Neural crest cell (in vitro differentiated cells): ENCODE data around the gene KMT2E. TPM values are rescaled to one million over a fixed set of nuclear protein-coding genes. Genes with fewer than 3 reads are reported as not detected.

ENCODE experiments used
- DNase-seq: peaks from one replicate; pipeline ENCODE4 v3.0.0; 2021; ENCODE audit warnings: low read depth, mixed read lengths, low spot score
- H3K27ac Mint-ChIP-seq: one replicate; pipeline ENCODE4 v1.8.0; 2021; ENCODE audit warnings: mild to moderate bottlenecking, mixed read lengths; ENCODE audit not compliant: unreplicated experiment
- H3K27me3 Mint-ChIP-seq: 2 replicates; pipeline ENCODE4 v1.8.0; 2021; ENCODE audit warnings: low read depth, mild to moderate bottlenecking, mixed read lengths
- H3K36me3 Mint-ChIP-seq: 2 replicates; pipeline ENCODE4 v1.8.0; 2021; ENCODE audit warnings: low read depth, mild to moderate bottlenecking, mixed read lengths
- H3K4me1 Mint-ChIP-seq: 2 replicates; pipeline ENCODE4 v1.8.0; 2021; ENCODE audit warnings: mixed read lengths
- H3K4me3 Mint-ChIP-seq: one replicate; pipeline ENCODE4 v1.8.0; 2021; ENCODE audit warnings: mild to moderate bottlenecking, mixed read lengths
- H3K9me3 Mint-ChIP-seq: 2 replicates; pipeline ENCODE4 v1.8.0; 2021; ENCODE audit warnings: mixed read lengths
- total RNA-seq: library from RNA; stranded (reverse); gene quantifications from 2 replicates; pipeline ENCODE4 v1.2.1, GENCODE V29; 2021
- TF ChIP-seq, protein P1 (sequence below): fragments of 200-600 bp; sonication (generic); conservative IDR thresholded peaks from 2 replicates; pipeline ENCODE4 v1.5.0; 2021; ENCODE audit warnings: antibody characterized with exemption, mild to moderate bottlenecking

The KMT2E gene
- total RNA-seq, 1 donor from 2014 or later: 75.5 TPM

- Mint-ChIP-seq H3K27ac (peak overlapping the region; percentile 100), H3K36me3 (peaks cover 12% of the 10 kb centered on the region), H3K4me1 (peaks cover 60% of the 10 kb centered on the region), H3K9me3 (no peaks in the 10 kb centered on the region), H3K4me3 (peak overlapping the region; percentile 100), H3K27me3 (peaks cover 13% of the 10 kb centered on the region)
- TF ChIP-seq, protein P1, sequence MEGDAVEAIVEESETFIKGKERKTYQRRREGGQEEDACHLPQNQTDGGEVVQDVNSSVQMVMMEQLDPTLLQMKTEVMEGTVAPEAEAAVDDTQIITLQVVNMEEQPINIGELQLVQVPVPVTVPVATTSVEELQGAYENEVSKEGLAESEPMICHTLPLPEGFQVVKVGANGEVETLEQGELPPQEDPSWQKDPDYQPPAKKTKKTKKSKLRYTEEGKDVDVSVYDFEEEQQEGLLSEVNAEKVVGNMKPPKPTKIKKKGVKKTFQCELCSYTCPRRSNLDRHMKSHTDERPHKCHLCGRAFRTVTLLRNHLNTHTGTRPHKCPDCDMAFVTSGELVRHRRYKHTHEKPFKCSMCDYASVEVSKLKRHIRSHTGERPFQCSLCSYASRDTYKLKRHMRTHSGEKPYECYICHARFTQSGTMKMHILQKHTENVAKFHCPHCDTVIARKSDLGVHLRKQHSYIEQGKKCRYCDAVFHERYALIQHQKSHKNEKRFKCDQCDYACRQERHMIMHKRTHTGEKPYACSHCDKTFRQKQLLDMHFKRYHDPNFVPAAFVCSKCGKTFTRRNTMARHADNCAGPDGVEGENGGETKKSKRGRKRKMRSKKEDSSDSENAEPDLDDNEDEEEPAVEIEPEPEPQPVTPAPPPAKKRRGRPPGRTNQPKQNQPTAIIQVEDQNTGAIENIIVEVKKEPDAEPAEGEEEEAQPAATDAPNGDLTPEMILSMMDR: no peak
- DNase-seq: no peak
Measured at GRCh38 chr7:105011831-105012502, 2.0 kb upstream of the KMT2E start.

DNA sequence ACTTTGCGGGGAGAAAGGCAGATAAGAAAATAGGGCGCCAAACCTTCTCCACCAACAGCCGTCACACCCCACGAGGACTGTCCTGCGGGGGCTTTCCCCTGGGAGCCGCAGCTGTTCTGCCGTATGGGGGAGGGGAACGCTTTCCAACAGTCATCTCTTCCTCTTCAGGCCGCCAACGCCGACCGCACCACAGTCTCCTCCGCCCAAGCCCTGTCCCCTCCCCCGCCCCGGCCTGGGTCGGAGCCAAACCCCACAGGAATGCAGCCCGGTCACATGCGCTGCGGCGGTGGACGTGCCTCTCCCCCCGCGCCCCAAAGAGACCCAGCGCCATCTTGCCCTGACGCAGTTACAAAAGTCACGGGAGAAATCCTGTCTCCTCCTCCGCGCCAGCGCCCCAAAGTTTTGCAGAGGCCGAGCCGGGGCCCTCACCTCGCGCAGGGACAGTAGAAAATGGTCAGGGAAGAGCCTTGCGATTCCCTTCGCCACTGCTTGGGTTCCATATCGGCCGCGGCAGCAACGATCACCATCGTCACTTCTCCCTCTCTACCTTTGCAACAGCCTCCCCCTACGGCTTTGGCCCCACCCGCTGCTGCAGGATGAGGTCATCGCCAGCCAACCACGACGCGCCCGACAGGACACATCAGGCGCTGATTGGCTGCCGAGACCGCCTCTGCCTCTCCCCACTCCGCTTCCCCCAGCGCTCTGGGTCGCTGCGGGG lies 1.3 kb upstream of the KMT2E start:
- Mint-ChIP-seq H3K4me3 (peak overlapping the region; percentile 100), H3K4me1 (peaks cover 63% of the 10 kb centered on the region), H3K36me3 (peaks cover 12% of the 10 kb centered on the region), H3K27ac (peak overlapping the region; percentile 100), H3K9me3 (no peaks in the 10 kb centered on the region), H3K27me3 (peaks cover 13% of the 10 kb centered on the region)
- TF ChIP-seq, protein P1: no peak
- DNase-seq: peak; percentile 88

DNA sequence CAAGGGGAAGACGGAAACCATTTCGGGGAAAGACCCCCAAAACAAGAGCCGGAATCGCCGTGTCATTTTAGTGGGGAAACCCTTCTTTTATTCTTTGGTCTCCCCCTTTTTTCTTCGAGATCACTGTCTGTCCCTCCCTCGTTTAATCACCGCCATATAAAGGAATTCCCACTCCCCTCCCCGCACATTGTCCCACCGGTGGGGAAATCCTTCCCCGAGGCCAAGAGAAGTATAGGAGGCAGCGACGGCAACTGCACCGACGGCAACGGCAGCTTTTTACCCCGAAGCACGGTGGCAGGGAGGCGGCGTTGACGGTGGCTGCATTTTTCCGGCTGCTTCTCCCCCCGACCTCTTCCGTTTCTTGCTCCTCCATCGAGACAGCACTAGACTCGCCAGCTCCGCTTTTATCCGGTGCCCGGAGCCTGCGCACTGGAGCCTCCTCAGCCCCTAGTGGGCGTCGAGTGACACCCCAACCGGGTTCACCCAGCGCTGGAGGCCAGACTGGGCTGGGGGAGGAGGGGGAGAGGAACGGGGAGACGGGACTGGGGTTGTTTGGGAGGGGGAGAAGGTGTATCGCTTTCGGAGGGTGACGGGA lies 687 bp upstream of the KMT2E start:
- Mint-ChIP-seq H3K4me1 (peaks cover 62% of the 10 kb centered on the region), H3K9me3 (no peaks in the 10 kb centered on the region), H3K4me3 (peak overlapping the region; percentile 100), H3K27ac (peak overlapping the region; percentile 100), H3K36me3 (peaks cover 9% of the 10 kb centered on the region), H3K27me3 (peaks cover 13% of the 10 kb centered on the region)
- TF ChIP-seq, protein P1: peak; percentile 62
- DNase-seq: peak; percentile 82

DNA sequence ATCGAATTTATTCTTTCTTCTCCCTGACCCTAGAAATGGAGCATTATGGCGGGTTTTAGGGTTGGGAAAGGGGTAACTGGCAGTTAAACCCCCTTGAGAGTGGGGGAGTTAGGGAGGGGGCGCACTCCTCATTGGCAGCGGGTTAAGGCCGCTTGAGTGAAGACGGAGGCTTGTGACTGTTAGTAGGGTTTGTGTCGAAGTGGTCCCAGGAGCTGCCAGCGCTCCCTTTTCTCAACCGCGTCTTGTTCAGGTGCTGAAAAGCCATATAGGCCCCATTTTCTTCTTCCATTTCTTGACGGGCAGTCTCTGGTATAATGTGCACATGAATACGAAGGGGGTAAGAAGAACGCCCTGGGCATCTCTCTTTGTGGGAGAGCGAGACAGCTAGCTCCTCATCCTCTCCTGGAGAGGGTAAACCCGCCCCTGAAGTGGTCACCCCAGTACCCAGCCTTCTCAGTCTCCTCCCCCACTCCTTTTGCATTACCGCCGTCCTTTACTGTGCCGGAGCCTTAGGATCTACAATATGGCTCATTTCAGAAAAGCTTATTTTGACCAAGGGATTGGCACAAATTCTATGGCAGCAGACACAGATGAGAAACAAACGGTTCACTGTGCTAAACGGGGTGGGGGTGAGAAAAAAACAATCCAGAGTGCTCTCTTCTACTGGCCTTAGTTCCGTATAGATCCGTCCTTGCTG lies 836 bp downstream of the KMT2E start:
- Mint-ChIP-seq H3K36me3 (peaks cover 9% of the 10 kb centered on the region), H3K27me3 (peaks cover 13% of the 10 kb centered on the region), H3K27ac (peak overlapping the region; percentile 99), H3K4me3 (peak overlapping the region; percentile 100), H3K4me1 (peaks cover 52% of the 10 kb centered on the region), H3K9me3 (no peaks in the 10 kb centered on the region)
- DNase-seq: peak; percentile 22
- TF ChIP-seq, protein P1: no peak

DNA sequence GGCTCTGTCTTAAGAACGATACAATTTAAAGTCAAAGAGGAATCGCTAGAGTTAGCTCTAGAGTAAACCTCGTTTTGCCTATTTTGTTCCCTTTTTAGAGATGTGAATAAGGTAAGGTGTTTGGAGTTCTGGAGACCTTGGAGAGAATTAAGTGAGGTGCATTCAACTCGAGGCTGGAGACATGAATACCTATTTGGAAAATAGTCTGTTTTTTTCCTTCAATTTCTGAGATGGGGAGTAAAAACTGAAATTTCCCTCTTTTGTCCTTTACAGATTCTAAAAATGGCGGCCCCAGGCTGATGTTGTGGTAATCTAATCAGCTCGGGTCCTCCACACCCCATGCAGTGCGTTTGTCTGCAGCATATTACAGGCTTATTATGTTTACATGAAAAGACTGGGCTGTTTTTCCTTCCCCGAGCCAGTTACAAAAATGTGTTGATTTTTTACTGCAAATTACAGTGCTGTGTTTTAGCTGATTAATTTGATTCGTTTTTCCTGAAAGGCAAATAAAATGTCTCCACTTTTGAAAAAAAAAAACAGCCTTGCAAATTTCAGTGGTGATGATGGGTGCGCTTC lies 1.5 kb downstream of the KMT2E start:
- Mint-ChIP-seq H3K27ac (peak overlapping the region; percentile 99), H3K9me3 (no peaks in the 10 kb centered on the region), H3K27me3 (peaks cover 13% of the 10 kb centered on the region), H3K4me3 (peak overlapping the region; percentile 100), H3K4me1 (peaks cover 45% of the 10 kb centered on the region), H3K36me3 (peaks cover 9% of the 10 kb centered on the region)
- TF ChIP-seq, protein P1: no peak
- DNase-seq: no peak
